GM12801 (cell line): ENCODE data around the gene MBLAC2.

Experiments used
- CTCF ChIP-seq: IDR thresholded peaks from one replicate; pipeline ENCODE4 v1.5.1; 2011; ENCODE audit warnings: control low read depth; ENCODE audit not compliant: insufficient read length; ENCODE audit errors: extremely low read depth

MBLAC2 gene

GRCh38 chr5:90479611-90480385, 5.2 kb upstream of the MBLAC2 start:
- no peak for TF ChIP-seq CTCF

- no peak for TF ChIP-seq CTCF
Observed at GRCh38 chr5:90477621-90478215, 3.1 kb upstream of the MBLAC2 start.

- no peak for TF ChIP-seq CTCF
Observed at GRCh38 chr5:90477073-90477472, 2.5 kb upstream of the MBLAC2 start.

- TF ChIP-seq CTCF = no peak
Observed at GRCh38 chr5:90476391-90476790, 1.8 kb upstream of the MBLAC2 start.

- TF ChIP-seq CTCF = no peak
Observed at GRCh38 chr5:90475436-90475980, 937 bp upstream of the MBLAC2 start.

- no peak for TF ChIP-seq CTCF
Observed at GRCh38 chr5:90473396-90474234, 956 bp downstream of the MBLAC2 start.

GRCh38 chr5:90472783-90473395, 1.7 kb downstream of the MBLAC2 start:
- TF ChIP-seq CTCF = no peak
